Liver (tissue), 9 donors: ENCODE results near the gene BTBD9. TPM values are rescaled to one million over a fixed set of nuclear protein-coding genes. Genes with fewer than 3 reads are reported as not detected.

Source experiments
- DNase-seq: peaks from one replicate; pipeline ENCODE4 v3.0.0-alpha.2; 2017; ENCODE audit warnings: low spot score
- H3K27ac ChIP-seq, 2 donors: one replicate each; pipeline ENCODE4 v1.7.0; 2013; ENCODE audit warnings: inconsistent platforms in 2 of 2, low read length in 2 of 2, control low read depth in 1 of 2, low read depth in 1 of 2, mild to moderate bottlenecking in 1 of 2
- H3K27me3 ChIP-seq, 4 donors: one replicate each; pipeline versions ENCODE4 v1.6.1 to v1.7.0; 2013; ENCODE audit warnings: low read length in 3 of 4, inconsistent platforms in 1 of 4, mild to moderate bottlenecking in 1 of 4, moderate library complexity in 1 of 4; ENCODE audit not compliant: control insufficient read depth in 4 of 4, insufficient read depth in 4 of 4
- H3K36me3 ChIP-seq, 4 donors: one replicate each; pipeline versions ENCODE4 v1.6.1 to v1.7.0; 2013; ENCODE audit warnings: low read length in 3 of 4, mild to moderate bottlenecking in 3 of 4, low read depth in 1 of 4, moderate library complexity in 1 of 4; ENCODE audit not compliant: control insufficient read depth in 4 of 4, insufficient read depth in 3 of 4
- H3K4me1 ChIP-seq, 4 donors: one replicate each; pipeline versions ENCODE4 v1.6.1 to v1.7.0; 2013; ENCODE audit warnings: low read length in 3 of 4, mild to moderate bottlenecking in 3 of 4, moderate library complexity in 1 of 4; ENCODE audit not compliant: control insufficient read depth in 4 of 4, insufficient read depth in 4 of 4
- H3K4me3 ChIP-seq, 3 donors: one replicate each; pipeline versions ENCODE4 v1.6.1 to v1.7.0; 2013; ENCODE audit warnings: low read length in 3 of 3, control low read depth in 1 of 3, low read depth in 1 of 3, mild to moderate bottlenecking in 1 of 3
- H3K9ac ChIP-seq, 2 donors: one replicate each; pipeline ENCODE4 v1.7.0; 2013; ENCODE audit warnings: low read length in 2 of 2, mild to moderate bottlenecking in 2 of 2, moderate library complexity in 2 of 2, control low read depth in 1 of 2, low read depth in 1 of 2
- H3K9me3 ChIP-seq, 4 donors: one replicate each; pipeline versions ENCODE4 v1.6.1 to v1.7.0; 2013; ENCODE audit warnings: low read length in 3 of 4; ENCODE audit not compliant: control insufficient read depth in 4 of 4
- EGR1 ChIP-seq, 2 donors: IDR thresholded peaks; 2 replicates each; pipeline ENCODE4 v1.6.1; 2016 to 2018; ENCODE audit warnings: antibody characterized with exemption in 2 of 2, low read depth in 2 of 2
- FOXA1 ChIP-seq: IDR thresholded peaks from 2 replicates; pipeline ENCODE4 v1.6.1; 2016; ENCODE audit warnings: antibody characterized with exemption
- FOXA2 ChIP-seq: IDR thresholded peaks from 2 replicates; pipeline ENCODE4 v1.6.1; 2016; ENCODE audit warnings: antibody characterized with exemption
- GABPA ChIP-seq, 2 donors: IDR thresholded peaks in 1 of 2; conservative IDR thresholded peaks in 1 of 2; 2 replicates each; pipeline ENCODE4 v1.6.1; 2016; ENCODE audit warnings: antibody characterized with exemption in 2 of 2, mild to moderate bottlenecking in 1 of 2, moderate library complexity in 1 of 2
- HNF4A ChIP-seq, 2 donors: conservative IDR thresholded peaks; 2 replicates each; pipeline ENCODE4 v1.6.1; 2016; ENCODE audit warnings: antibody characterized with exemption in 2 of 2, mild to moderate bottlenecking in 2 of 2
- HNF4G ChIP-seq: IDR thresholded peaks from 2 replicates; pipeline ENCODE4 v1.6.1; 2016; ENCODE audit warnings: antibody characterized with exemption
- JUND ChIP-seq, 2 donors: IDR thresholded peaks; 2 replicates each; pipeline ENCODE4 v1.6.1; 2016; ENCODE audit warnings: antibody characterized with exemption in 2 of 2
- NR2F2 ChIP-seq: IDR thresholded peaks from 2 replicates; pipeline ENCODE4 v1.6.1; 2016; ENCODE audit warnings: antibody characterized with exemption
- RXRA ChIP-seq, 2 donors: IDR thresholded peaks; 2 replicates each; pipeline ENCODE4 v1.6.1; 2017 to 2018; ENCODE audit warnings: antibody characterized with exemption in 2 of 2, mild to moderate bottlenecking in 1 of 2
- SP1 ChIP-seq: IDR thresholded peaks from 2 replicates; pipeline ENCODE4 v1.6.1; 2018; ENCODE audit warnings: antibody characterized with exemption, mild to moderate bottlenecking
- TAF1 ChIP-seq: conservative IDR thresholded peaks from 2 replicates; pipeline ENCODE4 v1.6.1; 2016; ENCODE audit warnings: antibody characterized with exemption, mild to moderate bottlenecking
- YY1 ChIP-seq: IDR thresholded peaks from 2 replicates; pipeline ENCODE4 v1.6.1; 2016; ENCODE audit warnings: antibody characterized with exemption, mild to moderate bottlenecking
- WGBS: extraction: QIAGEN DNeasy Blood & Tissue Kit; methylation state at CpG from one replicate; pipeline ENCODE4 v1.1.7; 2013; 5-methylcytosine and 5-hydroxymethylcytosine counted together
- polyA plus RNA-seq, 2 donors: library from polyadenylated mRNA; stranded (reverse) in 1 of 2; unstranded in 1 of 2; fragments of 200-250 nt in 1 of 2; fragments of >200 nt in 1 of 2; fragmentation: Nextera tagmentation in 1 of 2; extraction: Ambion mirVana in 1 of 2; gene quantifications; one replicate each; pipeline versions ENCODE4 v1.2.1 to v1.2.3, GENCODE V29; 2013 to 2015
- total RNA-seq, 2 donors: library from RNA; depleted of rRNA; stranded (reverse); fragments of >200 nt; gene quantifications; one replicate each; pipeline ENCODE4 v1.2.3, GENCODE V29; 2014
- TF ChIP-seq, protein P1 (sequence below): IDR thresholded peaks from 2 replicates; pipeline ENCODE4 v1.6.1; 2016; ENCODE audit warnings: antibody characterized with exemption, mild to moderate bottlenecking
- TF ChIP-seq, protein P2 (sequence below): fragments of 150-350 bp; IDR thresholded peaks from 2 replicates; pipeline ENCODE4 v1.5.1; 2017; ENCODE audit warnings: improper control_type of control experiment, low read depth, low read length; ENCODE audit not compliant: missing input control
- TF ChIP-seq, protein P3 (sequence below): IDR thresholded peaks from 2 replicates; pipeline ENCODE4 v1.6.1; 2016; ENCODE audit warnings: antibody characterized with exemption
- TF ChIP-seq, protein P4 (sequence below): IDR thresholded peaks from 2 replicates; pipeline ENCODE4 v1.6.1; 2016; ENCODE audit warnings: antibody characterized with exemption
- donor health status: healthy.
- donor health status: healthy.
- donor health status: healthy.
- donor health status: healthy.
- donor health status: healthy.

BTBD9 gene
- total and polyA plus RNA-seq, 4 donors, result 2.0 to 12.4 (median 5.7) TPM

DNA sequence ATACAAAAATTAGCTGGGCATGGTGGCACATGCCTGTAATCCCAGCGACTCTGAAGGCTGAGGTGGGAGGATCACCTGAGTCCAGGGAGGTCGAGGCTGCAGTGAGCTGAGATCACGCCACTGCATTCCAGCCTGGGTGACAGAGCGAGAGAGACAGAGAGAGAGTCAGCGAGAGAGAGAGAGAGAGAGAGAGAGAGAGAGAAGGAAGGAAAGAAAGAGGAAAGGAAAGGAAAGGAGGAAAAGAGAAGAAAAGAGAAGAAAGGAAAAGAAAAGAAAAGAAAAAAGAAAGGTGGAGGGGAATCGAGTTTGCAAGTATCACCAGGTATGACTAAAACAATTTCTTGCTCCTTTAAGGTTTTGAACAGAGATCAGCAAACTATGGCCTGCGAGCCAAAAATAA, 152.3 kb downstream of the BTBD9 start:
- Histone ChIP-seq H3K4me3 (no peak overlapping the region), H3K36me3 (no peaks in the 10 kb centered on the region), H3K9ac (no peak overlapping the region), H3K27me3 (no peaks in the 10 kb centered on the region), H3K27ac (no peak overlapping the region), H3K4me1 (no peaks in the 10 kb centered on the region), H3K9me3 (no peaks in the 10 kb centered on the region)
- DNase-seq, result no peak
- WGBS, result 95% methylated on average over 7 of the region's 7 CpGs
- TF ChIP-seq YY1 (no peak), NR2F2 (no peak), RXRA (IDR thresholded peaks at IDR 0.05) (no peak), SP1 (no peak), GABPA (IDR thresholded peaks at IDR 0.05 in 1 of 2, conservative IDR thresholded peaks at IDR 0.05 in 1 of 2) (no peak), FOXA2 (no peak), FOXA1 (no peak), JUND (IDR thresholded peaks at IDR 0.05) (no peak), HNF4A (conservative IDR thresholded peaks at IDR 0.05) (no peak)
- TF ChIP-seq, protein P1, sequence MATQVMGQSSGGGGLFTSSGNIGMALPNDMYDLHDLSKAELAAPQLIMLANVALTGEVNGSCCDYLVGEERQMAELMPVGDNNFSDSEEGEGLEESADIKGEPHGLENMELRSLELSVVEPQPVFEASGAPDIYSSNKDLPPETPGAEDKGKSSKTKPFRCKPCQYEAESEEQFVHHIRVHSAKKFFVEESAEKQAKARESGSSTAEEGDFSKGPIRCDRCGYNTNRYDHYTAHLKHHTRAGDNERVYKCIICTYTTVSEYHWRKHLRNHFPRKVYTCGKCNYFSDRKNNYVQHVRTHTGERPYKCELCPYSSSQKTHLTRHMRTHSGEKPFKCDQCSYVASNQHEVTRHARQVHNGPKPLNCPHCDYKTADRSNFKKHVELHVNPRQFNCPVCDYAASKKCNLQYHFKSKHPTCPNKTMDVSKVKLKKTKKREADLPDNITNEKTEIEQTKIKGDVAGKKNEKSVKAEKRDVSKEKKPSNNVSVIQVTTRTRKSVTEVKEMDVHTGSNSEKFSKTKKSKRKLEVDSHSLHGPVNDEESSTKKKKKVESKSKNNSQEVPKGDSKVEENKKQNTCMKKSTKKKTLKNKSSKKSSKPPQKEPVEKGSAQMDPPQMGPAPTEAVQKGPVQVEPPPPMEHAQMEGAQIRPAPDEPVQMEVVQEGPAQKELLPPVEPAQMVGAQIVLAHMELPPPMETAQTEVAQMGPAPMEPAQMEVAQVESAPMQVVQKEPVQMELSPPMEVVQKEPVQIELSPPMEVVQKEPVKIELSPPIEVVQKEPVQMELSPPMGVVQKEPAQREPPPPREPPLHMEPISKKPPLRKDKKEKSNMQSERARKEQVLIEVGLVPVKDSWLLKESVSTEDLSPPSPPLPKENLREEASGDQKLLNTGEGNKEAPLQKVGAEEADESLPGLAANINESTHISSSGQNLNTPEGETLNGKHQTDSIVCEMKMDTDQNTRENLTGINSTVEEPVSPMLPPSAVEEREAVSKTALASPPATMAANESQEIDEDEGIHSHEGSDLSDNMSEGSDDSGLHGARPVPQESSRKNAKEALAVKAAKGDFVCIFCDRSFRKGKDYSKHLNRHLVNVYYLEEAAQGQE, result no peak
- TF ChIP-seq, protein P2, sequence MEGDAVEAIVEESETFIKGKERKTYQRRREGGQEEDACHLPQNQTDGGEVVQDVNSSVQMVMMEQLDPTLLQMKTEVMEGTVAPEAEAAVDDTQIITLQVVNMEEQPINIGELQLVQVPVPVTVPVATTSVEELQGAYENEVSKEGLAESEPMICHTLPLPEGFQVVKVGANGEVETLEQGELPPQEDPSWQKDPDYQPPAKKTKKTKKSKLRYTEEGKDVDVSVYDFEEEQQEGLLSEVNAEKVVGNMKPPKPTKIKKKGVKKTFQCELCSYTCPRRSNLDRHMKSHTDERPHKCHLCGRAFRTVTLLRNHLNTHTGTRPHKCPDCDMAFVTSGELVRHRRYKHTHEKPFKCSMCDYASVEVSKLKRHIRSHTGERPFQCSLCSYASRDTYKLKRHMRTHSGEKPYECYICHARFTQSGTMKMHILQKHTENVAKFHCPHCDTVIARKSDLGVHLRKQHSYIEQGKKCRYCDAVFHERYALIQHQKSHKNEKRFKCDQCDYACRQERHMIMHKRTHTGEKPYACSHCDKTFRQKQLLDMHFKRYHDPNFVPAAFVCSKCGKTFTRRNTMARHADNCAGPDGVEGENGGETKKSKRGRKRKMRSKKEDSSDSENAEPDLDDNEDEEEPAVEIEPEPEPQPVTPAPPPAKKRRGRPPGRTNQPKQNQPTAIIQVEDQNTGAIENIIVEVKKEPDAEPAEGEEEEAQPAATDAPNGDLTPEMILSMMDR, result no peak
- TF ChIP-seq, protein P3, sequence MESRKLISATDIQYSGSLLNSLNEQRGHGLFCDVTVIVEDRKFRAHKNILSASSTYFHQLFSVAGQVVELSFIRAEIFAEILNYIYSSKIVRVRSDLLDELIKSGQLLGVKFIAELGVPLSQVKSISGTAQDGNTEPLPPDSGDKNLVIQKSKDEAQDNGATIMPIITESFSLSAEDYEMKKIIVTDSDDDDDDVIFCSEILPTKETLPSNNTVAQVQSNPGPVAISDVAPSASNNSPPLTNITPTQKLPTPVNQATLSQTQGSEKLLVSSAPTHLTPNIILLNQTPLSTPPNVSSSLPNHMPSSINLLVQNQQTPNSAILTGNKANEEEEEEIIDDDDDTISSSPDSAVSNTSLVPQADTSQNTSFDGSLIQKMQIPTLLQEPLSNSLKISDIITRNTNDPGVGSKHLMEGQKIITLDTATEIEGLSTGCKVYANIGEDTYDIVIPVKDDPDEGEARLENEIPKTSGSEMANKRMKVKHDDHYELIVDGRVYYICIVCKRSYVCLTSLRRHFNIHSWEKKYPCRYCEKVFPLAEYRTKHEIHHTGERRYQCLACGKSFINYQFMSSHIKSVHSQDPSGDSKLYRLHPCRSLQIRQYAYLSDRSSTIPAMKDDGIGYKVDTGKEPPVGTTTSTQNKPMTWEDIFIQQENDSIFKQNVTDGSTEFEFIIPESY, result no peak

DNA sequence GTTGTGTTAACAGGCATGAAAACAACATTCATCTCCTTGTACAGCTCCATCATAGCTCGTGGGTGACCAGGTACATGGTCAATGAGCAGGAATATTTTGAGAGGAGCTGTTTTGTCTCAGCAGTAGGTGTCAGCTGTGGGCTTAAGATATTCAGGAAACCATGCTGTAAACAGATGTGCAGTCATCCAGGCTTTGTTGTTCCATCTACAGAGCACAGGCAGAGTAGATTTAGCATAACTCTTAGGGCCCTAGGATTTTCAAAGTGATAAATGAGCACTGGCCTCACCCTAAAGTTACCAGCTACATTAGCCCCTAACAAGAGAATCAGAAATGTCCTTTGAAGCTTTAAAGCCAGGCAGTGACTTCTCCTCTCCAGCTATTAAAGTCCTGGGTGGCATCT, 154.2 kb downstream of the BTBD9 start:
- Histone ChIP-seq H3K27me3 (no peaks in the 10 kb centered on the region), H3K27ac (no peak overlapping the region), H3K9ac (no peak overlapping the region), H3K36me3 (no peaks in the 10 kb centered on the region), H3K4me3 (no peak overlapping the region), H3K4me1 (no peaks in the 10 kb centered on the region), H3K9me3 (no peaks in the 10 kb centered on the region)
- WGBS, result 91% methylated on average over 1 of the region's 1 CpG
- DNase-seq, result no peak
- TF ChIP-seq GABPA (IDR thresholded peaks at IDR 0.05 in 1 of 2, conservative IDR thresholded peaks at IDR 0.05 in 1 of 2) (no peak), FOXA1 (no peak), HNF4G (no peak), EGR1 (IDR thresholded peaks at IDR 0.05; ENCODE audit: low read depth in 2 of 2) (no peak), YY1 (no peak), RXRA (IDR thresholded peaks at IDR 0.05) (no peak), JUND (IDR thresholded peaks at IDR 0.05) (no peak), TAF1 (no peak), FOXA2 (no peak)
- TF ChIP-seq, protein P4, sequence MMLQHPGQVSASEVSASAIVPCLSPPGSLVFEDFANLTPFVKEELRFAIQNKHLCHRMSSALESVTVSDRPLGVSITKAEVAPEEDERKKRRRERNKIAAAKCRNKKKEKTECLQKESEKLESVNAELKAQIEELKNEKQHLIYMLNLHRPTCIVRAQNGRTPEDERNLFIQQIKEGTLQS, result no peak
- TF ChIP-seq, protein P2, result no peak
- TF ChIP-seq, protein P1, result no peak
- TF ChIP-seq, protein P3, result no peak
